HCT116 (cell line): ENCODE results near the gene WAS. TPM values are rescaled to one million over a fixed set of nuclear protein-coding genes. Genes with fewer than 3 reads are reported as not detected.

Experiments used
- ATAC-seq: fragments of 200-7000 bp; cut with Tn5 transposase; 2 replicates; pipeline ENCODE4 v1.9.1; 2020; ENCODE audit warnings: mild to moderate bottlenecking, moderate library complexity
- BruUV-seq: library from RNA; stranded (reverse); fragments of 400-500 nt; replicated peaks from 2 replicates; lab custom pipeline; 2021; lab: Mats Ljungman, UMichigan
- CTCF ChIA-PET: fragments of 300-600 bp; sonication (Branson Sonifier 250); formaldehyde crosslinking; loops from one replicate; lab custom pipeline; 2021; ENCODE audit warnings: antibody characterized with exemption; lab: Charles Lee
- POLR2A ChIA-PET: fragments of 300-600, 350-600 bp; sonication (Branson Sonifier 250); formaldehyde crosslinking; loops from one replicate; lab custom pipeline; 2021; ENCODE audit warnings: antibody characterized with exemption; lab: Charles Lee
- RAD21 ChIA-PET, 2 experiments: fragments of 300-600 bp; sonication (Branson Sonifier 250); formaldehyde crosslinking; loops; one replicate each; lab custom pipeline; 2023; ENCODE audit warnings: low total read pairs in 2 of 2; ENCODE audit not compliant: uncharacterized antibody in 2 of 2, unreplicated experiment in 2 of 2, low non-redundant PET in 1 of 2; lab: Charles Lee
- DNase-seq: peaks from one replicate; pipeline ENCODE4 v3.0.0-alpha.2; 2010; ENCODE audit warnings: low read depth, low spot score
- H2AFZ ChIP-seq: fragments of 200-600 bp; shearing (Covaris generic), sonication (generic); 2 replicates; pipeline ENCODE4 v1.6.1; 2017; ENCODE audit warnings: low read depth, mixed run types, mixed read lengths, antibody characterized with exemption, low read length; ENCODE audit not compliant: poor library complexity, severe bottlenecking
- H3K27ac ChIP-seq: 2 replicates; pipeline ENCODE4 v1.5.1; 2012; ENCODE audit warnings: low read depth, low read length
- H3K27me3 ChIP-seq: fragments of 200-600 bp; sonication (generic); 2 replicates; pipeline ENCODE4 v1.6.1; 2016; ENCODE audit warnings: mixed run types, low read length, mixed read lengths; ENCODE audit not compliant: insufficient read depth
- H3K36me3 ChIP-seq, 2 experiments: fragments of 200-500 bp in 1 of 2; fragments of 200-600 bp in 1 of 2; sonication (Bioruptor generic) in 1 of 2; sonication (generic) in 1 of 2; 2 replicates each; pipeline versions ENCODE4 v1.5.1 to v1.6.1; 2014 to 2016; ENCODE audit warnings: low read length in 2 of 2, inconsistent platforms in 1 of 2, mixed read lengths in 1 of 2, mixed run types in 1 of 2; ENCODE audit not compliant: insufficient read depth in 2 of 2, control insufficient read depth in 1 of 2
- H3K4me1 ChIP-seq, 2 experiments: fragments of 200-600 bp in 1 of 2; sonication (generic) in 1 of 2; 2 replicates each; pipeline versions ENCODE4 v1.5.1 to v1.6.1; 2012 to 2017; ENCODE audit warnings: low read length in 2 of 2, inconsistent platforms in 1 of 2, mild to moderate bottlenecking in 1 of 2, mixed read lengths in 1 of 2, mixed run types in 1 of 2, moderate library complexity in 1 of 2; ENCODE audit not compliant: insufficient read depth in 2 of 2, control insufficient read depth in 1 of 2
- H3K4me2 ChIP-seq: fragments of 200-600 bp; sonication (generic); 2 replicates; pipeline ENCODE4 v1.6.1; 2017; ENCODE audit warnings: mixed run types, low read length, mixed read lengths
- H3K4me3 ChIP-seq, 2 experiments: fragments of 200-600 bp in 1 of 2; sonication (generic) in 1 of 2; replicated peaks in 1 of 2; 2 replicates each; pipeline ENCODE4 v1.5.1; 2011 to 2016; ENCODE audit warnings: low read length in 2 of 2, control low read depth in 1 of 2, low read depth in 1 of 2, mild to moderate bottlenecking in 1 of 2, mixed read lengths in 1 of 2, mixed run types in 1 of 2
- H3K79me2 ChIP-seq: fragments of 200-600 bp; sonication (generic); 2 replicates; pipeline ENCODE4 v1.6.1; 2017; ENCODE audit warnings: mild to moderate bottlenecking, mixed run types, low read length, moderate library complexity, mixed read lengths; ENCODE audit not compliant: insufficient read depth
- H3K9ac ChIP-seq: fragments of 200-600 bp; sonication (generic); 2 replicates; pipeline ENCODE4 v1.6.1; 2016; ENCODE audit warnings: low read length, mixed read lengths
- H3K9me2 ChIP-seq: fragments of 200-600 bp; sonication (generic), shearing (Covaris generic); 2 replicates; pipeline ENCODE4 v1.6.1; 2017; ENCODE audit warnings: mixed run types, mild to moderate bottlenecking, moderate library complexity; ENCODE audit not compliant: insufficient read depth
- H3K9me3 ChIP-seq, 2 experiments: fragments of 200-500 bp in 1 of 2; fragments of 200-600 bp in 1 of 2; sonication (Bioruptor generic) in 1 of 2; sonication (generic) in 1 of 2; 2 replicates each; pipeline ENCODE4 v1.6.1; 2014 to 2017; ENCODE audit warnings: low read length in 2 of 2, mixed read lengths in 2 of 2, inconsistent platforms in 1 of 2, low read depth in 1 of 2, mild to moderate bottlenecking in 1 of 2, mixed run types in 1 of 2, moderate library complexity in 1 of 2; ENCODE audit not compliant: control insufficient read depth in 1 of 2, insufficient read depth in 1 of 2
- H4K20me1 ChIP-seq: fragments of 200-600 bp; sonication (generic), shearing (Covaris generic); 2 replicates; pipeline ENCODE4 v1.6.1; 2017; ENCODE audit warnings: mixed run types, mild to moderate bottlenecking, moderate library complexity; ENCODE audit not compliant: insufficient read depth
- CBX3 ChIP-seq: IDR thresholded peaks from 2 replicates; pipeline ENCODE4 v1.6.1; 2012; ENCODE audit warnings: low read depth
- CEBPB ChIP-seq: IDR thresholded peaks from 2 replicates; pipeline ENCODE4 v1.6.1; 2012; ENCODE audit warnings: low read depth
- CTCF ChIP-seq, 3 experiments: fragments of 200-600 bp in 1 of 3; sonication (generic) in 1 of 3; IDR thresholded peaks in 2 of 3; conservative IDR thresholded peaks in 1 of 3; 2 replicates each; pipeline ENCODE4 v1.5.1; 2012 to 2017; ENCODE audit warnings: low read depth in 2 of 3, low read length in 2 of 3, antibody characterized with exemption in 1 of 3, borderline replicate concordance in 1 of 3, control low read depth in 1 of 3, mild to moderate bottlenecking in 1 of 3, mixed read lengths in 1 of 3, mixed run types in 1 of 3, moderate library complexity in 1 of 3; ENCODE audit not compliant: insufficient read depth in 1 of 3
- EGR1 ChIP-seq: IDR thresholded peaks from 2 replicates; pipeline ENCODE4 v1.6.1; 2012; ENCODE audit warnings: low read depth
- EZH2 ChIP-seq: fragments of 200-600 bp; sonication (generic); IDR thresholded peaks from 2 replicates; pipeline ENCODE4 v1.6.1; 2017; ENCODE audit warnings: antibody characterized with exemption, mixed run types
- MAX ChIP-seq: IDR thresholded peaks from 2 replicates; pipeline ENCODE4 v1.6.1; 2012
- POLR2A ChIP-seq: IDR thresholded peaks from 2 replicates; pipeline ENCODE4 v1.7.0; 2011; ENCODE audit warnings: borderline replicate concordance; ENCODE audit not compliant: insufficient read depth, insufficient read length; ENCODE audit errors: extremely low read depth
- RAD21 ChIP-seq: IDR thresholded peaks from 2 replicates; pipeline ENCODE4 v1.6.1; 2012; ENCODE audit warnings: low read depth, mild to moderate bottlenecking
- REST ChIP-seq: IDR thresholded peaks from 2 replicates; pipeline ENCODE4 v1.6.1; 2012; ENCODE audit warnings: low read depth
- SP1 ChIP-seq: IDR thresholded peaks from 2 replicates; pipeline ENCODE4 v1.6.1; 2012; ENCODE audit warnings: low read depth
- TCF7L2 ChIP-seq: IDR thresholded peaks from 2 replicates; pipeline ENCODE4 v1.7.0; 2011; ENCODE audit warnings: borderline replicate concordance, inconsistent platforms; ENCODE audit not compliant: insufficient read depth, insufficient read length; ENCODE audit errors: extremely low read depth
- YY1 ChIP-seq: IDR thresholded peaks from 2 replicates; pipeline ENCODE4 v1.6.1; 2011; ENCODE audit warnings: low read length, low read depth, moderate library complexity, mild to moderate bottlenecking; ENCODE audit not compliant: insufficient replicate concordance; ENCODE audit errors: extremely low read depth
- ZFX ChIP-seq: fragments of 450-650 bp; IDR thresholded peaks from 2 replicates; pipeline ENCODE4 v1.6.1; 2017
- ZNF274 ChIP-seq: fragments of 200-500 bp; sonication (Bioruptor generic); IDR thresholded peaks from 2 replicates; pipeline ENCODE4 v1.6.1; 2014; ENCODE audit warnings: mild to moderate bottlenecking, low read depth, low read length, inconsistent platforms
- intact Hi-C: fragments of 100-400 bp; cut with micrococcal nuclease; formaldehyde crosslinking; loops from 2 replicates; pipeline ENCODE4 v1.10.0; 2022
- total RNA-seq: library from RNA; stranded (reverse); gene quantifications from one replicate; pipeline ENCODE4 v1.2.1, GENCODE V29; 2021; ENCODE audit not compliant: unreplicated experiment

WAS gene
- total RNA-seq, 1 experiment from 2014 or later: 0.84 TPM

GRCh38 chrX:48705871-48706270, 22.3 kb downstream of the WAS start:
- Histone ChIP-seq H3K4me1 (peaks cover 0 to 13% of the 10 kb centered on the region in 2 experiments; a peak in 1 of 4 replicates), H3K9ac (no peak overlapping the region), H2AFZ (no peak overlapping the region), H3K4me2 (no peak overlapping the region), H3K36me3 (peaks cover 3 to 9% of the 10 kb centered on the region in 2 experiments; a peak in 3 of 4 replicates), H3K27ac (no peak overlapping the region), H3K4me3 (no peak overlapping the region), H3K79me2 (peaks cover 29% of the 10 kb centered on the region; the same call in 1 of the 2 replicates), H3K9me2 (no peaks in the 10 kb centered on the region), H4K20me1 (0 out of 2 replicates have a peak, but pooled peaks cover 4% of the 10 kb centered on the region), H3K9me3 (no peaks in the 10 kb centered on the region), H3K27me3 (no peaks in the 10 kb centered on the region)
- intact Hi-C loops: no loop called here
- no peak for TF ChIP-seq ZNF274
- TF ChIP-seq CBX3: no peak
- no peak for TF ChIP-seq EGR1
- no peak for TF ChIP-seq CEBPB
- TF ChIP-seq YY1: no peak
- no peak for TF ChIP-seq EZH2
- no peak for TF ChIP-seq CTCF (IDR thresholded peaks at IDR 0.05 in 2 of 3, conservative IDR thresholded peaks at IDR 0.05 in 1 of 3; ENCODE audit: borderline replicate concordance in 1 of 3, insufficient read depth in 1 of 3, low read depth in 2 of 3, low read length in 2 of 3)
- no peak for TF ChIP-seq RAD21
- no peak for TF ChIP-seq ZFX
- no peak for TF ChIP-seq REST
- TF ChIP-seq MAX: no peak
- TF ChIP-seq TCF7L2: no peak
- TF ChIP-seq POLR2A: no peak
- TF ChIP-seq SP1: no peak
- DNase-seq (no peak), ATAC-seq (no peak)
- RAD21 ChIA-PET: no interaction called here
- POLR2A ChIA-PET: no interaction called here
- no TSS peak for BruUV-seq
- CTCF ChIA-PET: no interaction called here
